GM21360 (cell line): ENCODE results near the gene CNKSR2.
A peak's percentile ranks its signal among the peaks of the same experiment; 100 is the strongest.

Experiments used
- ATAC-seq: cut with Tn5 transposase; IDR thresholded peaks from one replicate; pipeline ENCODE4 v1.9.1; 2021; ENCODE audit warnings: mild to moderate bottlenecking, moderate library complexity; ENCODE audit not compliant: unreplicated experiment

The CNKSR2 gene

DNA sequence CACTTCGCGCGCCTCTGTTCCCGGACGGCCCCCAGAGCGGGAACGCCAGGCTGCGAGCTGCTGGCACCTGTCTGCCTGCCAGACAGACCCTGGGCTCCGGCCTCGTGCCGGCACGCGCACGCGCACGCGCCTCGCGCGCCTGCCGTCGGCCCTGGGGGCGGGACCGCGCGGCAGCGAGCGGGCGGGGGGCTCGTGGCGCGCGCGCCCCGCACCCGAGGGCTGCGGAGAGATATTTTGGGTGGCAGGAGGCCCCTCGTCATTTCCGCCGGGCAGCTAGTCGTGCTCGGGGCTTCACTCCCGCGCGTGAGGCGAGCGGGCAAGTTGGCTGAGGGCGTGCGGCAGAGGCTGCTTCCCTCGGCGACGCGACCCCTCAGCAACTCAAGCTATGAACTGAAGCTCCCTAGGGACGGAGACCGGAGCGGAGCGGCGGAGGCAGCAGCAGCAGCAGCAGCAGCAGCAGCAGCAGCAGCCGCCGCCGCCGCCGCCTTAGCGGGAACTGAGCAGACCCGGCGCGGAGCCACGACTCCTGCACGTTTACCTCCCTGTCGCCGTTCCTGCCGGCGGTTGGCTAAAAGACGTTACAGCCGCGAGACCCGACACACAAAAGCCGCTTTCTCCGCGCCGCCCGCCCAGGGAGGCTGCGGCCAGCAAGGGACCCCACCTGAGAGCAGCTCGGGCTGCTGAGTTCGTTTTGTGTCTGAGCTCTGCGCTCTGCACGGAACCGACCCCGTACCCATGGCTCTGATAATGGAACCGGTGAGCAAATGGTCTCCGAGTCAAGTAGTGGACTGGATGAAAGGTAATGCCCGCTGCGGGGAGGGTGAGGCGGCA, at the start of gene CNKSR2:
TSS of gene CNKSR2 (plus strand) at position 256 of the 831 bp plus-strand sequence. CDS start at position 736, 480 bp downstream.
- ATAC-seq = peak; percentile 62

DNA sequence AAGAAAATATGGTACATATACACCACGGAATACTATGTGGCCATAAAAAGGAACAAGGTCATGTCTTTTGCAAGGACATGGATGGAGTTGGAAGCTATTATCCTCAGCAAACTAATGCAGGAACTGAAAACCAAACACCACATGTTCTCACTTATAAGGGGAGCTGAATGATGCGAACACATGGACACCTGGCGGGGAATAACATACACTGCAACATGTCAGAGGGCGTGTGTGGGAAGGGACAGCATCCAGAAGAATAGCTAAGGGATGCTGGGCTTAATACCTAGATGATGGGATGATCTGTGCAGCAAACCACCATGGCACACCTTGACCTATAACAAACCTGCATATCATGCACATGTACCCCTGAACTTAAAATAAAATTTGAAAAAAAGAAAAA, 19.5 kb upstream of the CNKSR2 start:
- no peak for ATAC-seq

DNA sequence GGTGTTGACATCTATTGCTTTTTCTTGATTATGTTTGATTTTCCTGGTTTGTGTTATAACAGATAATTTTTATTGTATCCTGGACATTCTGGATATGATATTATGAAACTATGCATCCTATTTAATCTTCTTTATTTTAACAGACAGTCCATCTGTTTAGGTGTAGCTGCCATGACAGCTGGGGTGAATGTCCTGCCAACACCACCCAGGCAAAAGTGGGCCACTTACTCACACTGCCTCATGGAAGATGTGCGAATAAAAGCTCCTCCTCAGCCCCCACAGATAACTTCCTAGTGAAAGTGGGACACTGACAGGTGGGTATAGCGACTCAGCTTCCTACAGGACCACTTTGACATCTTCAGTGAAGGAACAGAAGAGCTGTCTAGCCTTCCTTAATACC, 18.4 kb upstream of the CNKSR2 start:
- no peak for ATAC-seq

DNA sequence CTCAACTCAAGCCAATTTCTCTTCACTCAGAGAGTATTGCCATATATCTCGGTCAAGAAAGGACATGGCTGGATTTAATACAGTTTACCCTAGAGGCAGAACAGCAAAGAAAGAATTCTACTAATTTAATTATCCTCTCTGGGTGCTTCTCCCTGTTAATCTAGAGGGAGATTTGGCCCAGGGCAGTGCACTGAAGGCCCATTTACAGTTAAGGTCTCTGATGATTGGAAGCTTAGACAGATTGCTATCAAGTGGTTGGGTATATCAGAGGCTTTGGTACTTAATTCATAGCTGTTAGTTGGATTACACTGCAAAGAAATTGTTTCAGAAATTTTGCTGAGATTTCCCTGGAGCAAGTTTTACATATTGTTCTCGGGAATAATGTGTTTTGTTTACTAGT, 4.6 kb upstream of the CNKSR2 start:
- no peak for ATAC-seq

DNA sequence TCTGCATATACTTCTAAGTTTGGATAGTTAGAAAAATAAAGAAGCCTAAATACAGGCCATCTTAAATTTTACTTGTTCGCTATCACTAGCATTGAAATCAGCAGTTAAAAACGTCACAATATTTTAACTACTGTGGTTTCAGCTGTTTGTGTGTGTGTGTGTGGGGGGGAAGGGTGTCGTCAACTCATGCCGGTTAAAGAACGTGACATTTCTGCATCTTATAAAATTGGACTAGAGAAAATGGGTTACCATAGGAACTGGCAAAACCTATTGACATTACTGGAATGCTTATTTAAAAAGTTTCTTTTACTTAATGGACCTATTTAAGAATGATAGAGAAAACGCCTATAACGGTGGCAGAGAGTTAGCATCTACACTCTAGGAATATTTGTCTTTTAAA, 1.2 kb upstream of the CNKSR2 start:
- no peak for ATAC-seq

DNA sequence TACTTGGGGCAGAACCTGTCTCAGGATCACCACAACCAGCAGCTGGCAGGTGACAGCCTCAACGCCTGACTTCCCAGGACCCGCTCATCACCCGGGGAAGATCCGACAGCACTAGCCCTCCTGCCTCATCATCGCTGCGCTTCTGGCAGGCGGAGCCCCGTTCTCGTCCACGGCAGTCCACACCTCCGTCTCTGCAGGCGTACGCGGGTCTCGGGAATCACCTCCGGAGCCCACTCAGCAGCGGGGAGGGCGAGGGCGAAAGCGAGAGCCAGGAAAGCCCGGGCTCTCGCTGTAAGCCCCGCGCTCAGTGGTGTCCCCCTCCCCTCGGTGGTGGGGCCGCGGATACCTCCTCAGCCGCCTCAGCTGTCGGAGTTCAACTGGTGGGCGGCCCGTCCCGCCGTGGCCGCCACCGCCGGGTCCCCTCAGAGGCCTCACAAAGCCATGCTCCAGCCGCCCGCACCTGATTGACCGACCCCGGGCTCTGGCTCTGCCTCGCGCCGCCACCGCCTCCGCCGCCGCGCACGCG, 518 bp upstream of the CNKSR2 start:
- peak; percentile 13 for ATAC-seq

DNA sequence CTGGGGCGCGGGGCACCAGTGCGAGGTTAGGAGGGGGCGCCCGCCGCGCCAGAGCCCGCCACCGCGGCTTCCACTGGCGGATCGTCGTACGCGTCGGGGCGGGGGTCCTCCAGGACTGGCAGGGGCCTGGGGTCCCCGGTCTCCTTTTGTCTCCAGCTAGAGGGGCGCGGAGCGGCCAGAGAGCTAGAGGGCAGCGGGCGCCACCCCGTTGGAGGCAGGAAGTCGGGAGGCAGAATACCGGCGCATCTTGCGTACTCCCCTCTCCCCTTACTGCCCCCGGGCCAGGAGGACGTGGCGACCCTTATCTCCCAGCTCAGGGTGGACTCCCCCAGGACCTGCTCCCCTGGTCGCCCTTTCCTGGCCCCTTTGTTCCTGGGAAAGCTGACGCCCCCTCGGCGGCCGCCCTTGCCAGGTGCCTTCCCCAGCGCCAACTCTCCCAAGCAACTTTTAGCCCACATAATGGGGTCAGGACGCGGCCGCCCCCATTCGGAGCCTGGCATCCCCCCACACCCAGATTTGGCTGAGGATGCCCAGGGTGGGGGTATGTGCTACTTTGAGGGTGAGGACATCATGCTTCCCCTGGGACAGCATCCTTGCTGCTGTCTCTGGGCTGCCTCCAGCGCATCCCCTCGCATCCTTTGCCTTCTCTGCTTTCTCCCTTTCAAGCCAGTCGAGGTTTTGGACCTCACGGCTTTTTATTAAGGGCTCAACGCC, 933 bp downstream of the CNKSR2 start:
- ATAC-seq = no peak

DNA sequence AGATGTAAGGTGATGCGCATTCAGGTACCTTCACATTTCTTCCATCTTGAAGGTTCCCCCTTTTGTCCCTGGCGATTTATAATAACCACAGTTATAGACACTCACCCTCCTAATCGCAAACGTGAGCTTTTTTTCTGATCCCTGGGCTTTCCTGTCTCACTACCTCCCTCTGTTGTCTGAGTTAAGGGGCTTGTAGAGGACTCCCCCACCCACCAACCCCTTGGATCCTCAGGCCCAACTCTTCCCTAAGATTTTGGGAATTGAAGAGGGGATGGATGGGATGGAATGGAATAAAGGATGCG, 1.4 kb downstream of the CNKSR2 start:
- no peak for ATAC-seq

DNA sequence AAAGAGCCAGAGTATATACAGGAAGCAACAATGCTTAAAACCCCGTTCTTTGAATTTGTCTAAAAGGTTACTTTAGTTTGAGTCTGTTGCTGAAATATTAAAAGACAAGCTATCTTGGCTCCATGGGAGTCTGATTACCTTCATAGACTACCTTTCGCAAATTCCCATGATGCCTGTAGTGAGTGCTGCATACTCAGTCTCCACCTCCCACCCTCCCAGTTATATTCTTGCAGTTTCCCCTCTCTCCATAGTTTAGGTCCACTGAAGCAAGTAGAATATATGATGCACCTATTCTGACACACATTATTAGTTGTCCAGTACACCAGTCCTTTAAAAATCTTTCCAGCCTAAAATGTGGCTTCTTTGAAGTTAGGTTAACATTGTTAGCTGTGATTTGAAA, 2.4 kb downstream of the CNKSR2 start:
- ATAC-seq = no peak

DNA sequence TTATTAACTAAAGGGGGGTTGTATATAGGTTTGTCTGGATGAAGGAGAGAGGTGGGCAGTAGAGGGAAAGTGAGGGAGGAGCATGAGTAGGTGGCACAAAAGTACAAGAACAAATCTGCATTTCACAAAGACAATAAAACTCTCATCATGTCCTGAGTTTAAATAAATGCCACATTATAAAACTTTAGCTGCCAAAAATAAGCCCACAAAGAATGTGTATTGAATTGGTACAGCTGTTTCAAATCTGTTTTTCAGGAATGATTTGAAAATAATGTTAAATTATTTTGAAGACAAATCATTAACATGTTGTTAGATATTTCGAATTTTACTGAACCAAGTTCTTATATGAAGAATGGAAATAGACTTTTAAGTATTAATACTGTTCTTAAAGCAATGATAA, 5.8 kb downstream of the CNKSR2 start:
- no peak for ATAC-seq

DNA sequence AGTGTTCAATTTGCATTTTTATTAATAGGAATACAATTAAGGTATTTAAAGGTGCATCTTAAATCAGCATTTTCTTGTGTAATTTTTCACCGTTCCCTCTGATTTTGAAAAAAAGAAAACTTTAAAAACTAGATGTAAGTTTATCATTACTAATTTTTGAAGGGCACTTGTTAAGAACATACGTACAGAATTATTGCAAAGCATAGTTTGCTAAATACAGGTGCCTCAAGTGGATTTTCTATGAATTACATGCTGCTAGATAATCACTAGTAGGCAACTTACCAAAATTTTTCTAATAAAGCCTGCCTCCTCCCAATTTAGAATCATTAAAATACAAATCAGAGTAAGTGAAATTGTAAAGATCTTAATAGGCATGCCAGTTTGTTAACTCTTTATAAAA, 8.5 kb downstream of the CNKSR2 start:
- ATAC-seq = no peak

DNA sequence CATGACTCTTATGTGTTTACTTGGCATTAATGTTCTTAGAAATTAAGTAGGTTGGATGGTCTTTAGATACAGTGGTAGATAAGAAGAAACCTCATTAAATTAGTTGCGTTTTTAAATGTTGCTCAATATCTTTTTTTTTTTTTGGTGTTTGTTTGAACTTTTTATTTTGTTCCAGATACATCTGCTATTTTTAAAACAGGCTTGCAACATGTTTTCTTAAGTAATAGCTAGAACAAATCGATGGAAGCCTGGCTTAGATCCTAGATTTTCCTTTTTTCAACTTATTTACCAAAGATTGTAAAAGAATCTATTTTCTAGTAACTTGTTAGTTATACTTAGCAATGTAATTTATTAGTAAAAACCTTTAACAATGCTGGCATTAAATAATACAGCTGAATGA, 9.3 kb downstream of the CNKSR2 start:
- ATAC-seq = no peak

DNA sequence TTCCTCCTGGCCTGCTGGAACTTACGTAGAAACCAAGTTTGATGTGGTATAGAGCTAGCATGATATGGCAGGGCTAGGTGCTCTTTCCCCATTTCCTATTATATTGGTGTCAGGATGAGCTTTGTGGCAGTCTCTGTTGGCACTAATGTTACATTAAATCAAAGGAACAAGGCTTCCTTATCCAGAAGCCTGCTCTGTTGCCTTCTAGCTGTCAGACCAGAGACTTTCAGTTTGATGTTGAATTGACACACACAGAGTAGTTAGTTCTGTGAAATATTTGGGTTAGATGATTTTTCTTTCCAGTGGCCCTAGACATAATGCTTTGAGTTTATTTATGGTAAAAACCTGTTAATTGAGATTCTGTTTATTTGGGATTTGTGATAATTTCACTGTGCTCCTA, 10.0 kb downstream of the CNKSR2 start:
- ATAC-seq = no peak

DNA sequence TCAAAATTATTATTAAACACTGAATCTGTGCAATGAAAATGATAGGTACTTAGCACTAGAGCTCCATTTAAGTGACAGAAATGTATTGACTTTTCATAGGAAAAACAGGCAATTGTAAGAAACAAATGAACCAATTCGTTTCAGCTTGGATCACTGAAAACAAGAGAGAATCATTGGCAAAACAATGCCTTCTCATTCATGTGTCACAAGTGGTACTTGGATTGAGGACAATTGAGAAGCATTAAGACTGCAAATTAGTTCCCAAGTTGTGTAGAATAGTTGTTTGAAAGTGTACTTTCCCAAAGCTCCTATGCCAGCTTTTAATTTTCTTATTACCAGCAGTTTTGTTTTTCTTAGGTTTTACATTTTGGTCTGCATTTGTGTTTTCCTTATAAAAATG, 20.6 kb downstream of the CNKSR2 start:
- no peak for ATAC-seq

DNA sequence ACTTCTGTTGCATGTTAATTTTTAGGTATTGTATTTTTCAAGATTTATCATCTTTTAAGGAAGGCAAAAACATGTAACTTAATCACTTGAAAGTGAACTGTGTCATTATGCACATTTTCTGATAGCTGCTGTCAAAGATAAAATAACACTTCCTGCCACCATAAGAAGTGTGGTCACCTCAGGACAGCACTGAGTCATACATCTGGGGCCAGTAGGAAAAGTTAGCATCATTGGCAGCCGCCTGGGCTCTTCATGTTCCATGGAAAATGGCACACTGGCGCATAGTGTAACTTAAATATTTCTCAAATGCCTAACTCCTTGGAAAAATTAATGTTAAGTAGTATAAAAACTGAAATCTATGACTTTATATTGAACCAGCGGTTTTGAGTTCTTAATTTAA, 24.2 kb downstream of the CNKSR2 start:
- no peak for ATAC-seq

DNA sequence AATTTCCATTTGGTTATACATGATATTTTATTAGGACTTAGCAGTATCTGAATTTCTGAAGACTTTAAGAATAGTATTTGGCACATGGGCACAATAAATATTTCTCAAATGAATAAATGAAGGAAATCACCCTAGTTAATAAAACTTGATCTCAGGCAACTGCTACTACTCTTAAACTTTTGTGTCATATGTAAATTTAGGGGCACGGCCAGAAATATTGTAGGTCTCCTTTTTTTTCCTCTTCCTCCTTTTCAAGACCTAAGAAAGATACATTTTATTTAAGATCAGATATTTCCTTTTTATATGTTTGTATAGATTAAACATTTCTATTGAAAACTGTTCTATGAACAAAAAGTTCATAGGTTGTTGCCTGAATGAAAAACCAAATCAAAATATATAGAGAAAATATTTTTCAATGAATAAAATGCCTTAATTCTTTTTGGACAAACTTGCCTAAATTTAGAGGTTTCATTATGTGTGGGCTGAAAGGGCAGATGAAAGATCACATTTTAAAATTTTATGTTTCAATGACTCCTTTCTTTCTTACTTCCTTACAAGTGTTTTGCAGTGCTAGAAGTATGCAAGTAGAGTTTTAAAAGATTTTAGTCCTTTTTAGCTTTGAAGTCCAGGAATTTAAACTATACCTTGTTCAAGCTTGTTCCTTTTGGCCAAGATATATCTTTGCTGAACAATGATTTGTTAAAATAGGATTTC, 26.3 kb downstream of the CNKSR2 start:
- no peak for ATAC-seq

DNA sequence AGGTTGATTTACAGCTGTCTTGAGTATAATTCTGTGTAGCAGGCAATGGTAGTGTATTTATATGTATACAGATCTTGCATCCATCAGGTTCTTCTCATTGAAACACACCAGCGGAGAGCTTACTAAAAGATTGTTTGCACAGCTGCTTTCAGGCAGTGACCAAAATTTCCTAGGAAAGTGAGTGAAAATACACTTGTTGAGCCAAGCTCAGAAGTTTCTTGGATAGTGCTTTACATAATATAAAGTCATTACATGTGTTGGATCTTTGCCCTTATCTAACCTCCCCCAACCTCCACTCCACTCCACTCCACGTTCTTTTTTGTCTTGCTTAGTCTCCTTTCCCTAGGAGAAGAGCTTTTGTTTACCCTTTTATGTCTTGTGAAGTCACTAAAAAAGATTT, 34.1 kb downstream of the CNKSR2 start:
- ATAC-seq = no peak

DNA sequence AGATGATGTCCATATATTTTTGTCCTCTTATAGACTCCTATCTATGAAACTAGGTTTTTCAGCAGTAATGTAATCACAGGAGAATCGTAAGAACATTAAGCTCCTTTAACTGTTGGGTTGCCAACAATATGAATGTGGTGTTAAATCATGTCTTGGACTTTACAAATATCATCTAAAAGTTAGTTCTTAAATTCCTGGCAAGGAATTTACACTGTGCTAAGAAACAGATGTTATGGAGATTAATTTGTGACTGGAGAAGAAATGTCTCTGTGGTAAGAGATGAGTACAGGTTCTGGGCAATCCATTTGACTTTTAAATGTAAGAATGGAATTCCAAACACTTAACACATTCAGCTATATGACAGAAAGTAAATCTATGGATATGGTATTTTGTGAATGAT, 34.6 kb downstream of the CNKSR2 start:
- ATAC-seq = no peak

DNA sequence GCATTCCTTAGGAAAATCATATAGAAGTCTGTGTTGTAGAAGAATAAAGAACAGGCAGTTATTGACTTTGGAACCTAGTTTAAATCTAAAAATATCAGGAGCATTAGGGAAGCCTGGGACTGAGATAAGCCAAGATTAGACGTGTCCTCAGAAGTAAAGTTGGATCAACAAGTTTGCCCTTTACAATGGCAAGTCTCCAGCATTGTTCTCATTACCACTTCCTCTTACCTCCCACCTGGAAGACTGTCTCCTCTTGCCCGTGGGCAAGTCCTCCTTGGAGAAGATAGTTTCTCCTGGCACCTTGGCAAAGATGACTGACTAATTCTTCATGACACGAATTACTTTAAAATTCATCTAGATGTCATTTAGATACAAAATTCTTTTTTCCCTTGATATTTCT, 37.8 kb downstream of the CNKSR2 start:
- ATAC-seq = no peak

DNA sequence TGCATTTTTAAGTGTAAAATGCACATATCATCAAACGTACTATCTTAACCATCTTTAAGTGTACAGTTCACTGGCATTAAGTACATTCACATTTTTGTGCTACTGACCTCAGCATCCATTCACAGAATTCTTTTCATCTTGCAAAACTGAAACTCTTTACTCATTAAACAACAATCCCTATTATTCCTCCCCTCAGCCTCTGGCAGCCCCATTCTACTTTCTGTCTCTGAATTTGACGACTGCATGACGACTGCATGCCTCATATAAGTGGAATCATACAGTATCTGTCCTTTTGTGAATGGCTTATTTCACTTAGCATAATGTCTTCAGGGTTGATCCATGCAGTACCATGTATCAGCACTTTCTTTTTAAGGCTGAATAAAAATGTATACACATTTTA, 38.7 kb downstream of the CNKSR2 start:
- ATAC-seq = no peak

DNA sequence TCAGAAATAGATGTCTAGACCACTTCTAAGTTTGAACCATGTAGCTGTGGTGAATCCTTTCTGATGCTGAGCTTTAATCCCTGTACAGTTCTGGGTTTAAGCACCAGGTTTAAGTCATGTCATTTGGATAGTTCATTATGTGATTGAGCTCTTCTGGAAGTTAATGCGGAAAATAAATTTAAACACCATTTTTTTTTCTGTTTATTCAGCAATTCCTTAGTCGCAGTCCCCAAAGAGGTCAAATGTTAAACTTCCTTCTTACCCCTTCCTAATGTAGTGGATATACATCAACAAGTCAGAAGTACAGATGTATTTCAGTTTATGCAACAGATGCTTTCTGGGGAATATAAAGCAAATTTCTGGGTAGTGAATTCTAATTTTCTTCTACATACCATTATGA, 52.9 kb downstream of the CNKSR2 start:
- ATAC-seq = no peak

DNA sequence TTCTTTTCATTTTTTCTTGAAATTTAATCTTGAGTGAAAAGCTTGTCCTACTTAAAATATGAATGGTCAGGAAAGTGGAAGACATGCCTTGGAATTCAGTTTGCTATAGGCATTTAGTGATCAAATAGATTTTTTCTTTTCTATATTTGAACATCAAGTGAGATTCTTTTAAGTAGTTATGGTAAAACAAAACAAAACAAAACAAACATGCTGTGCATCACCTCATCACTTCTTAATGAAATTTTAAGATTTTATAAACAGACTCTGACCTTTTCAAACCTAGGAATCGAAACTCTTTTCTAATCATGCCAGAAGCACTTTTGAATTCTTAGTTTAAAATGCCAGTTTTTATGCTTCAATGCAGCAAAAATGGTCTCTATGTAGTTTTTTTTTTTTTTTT, 62.8 kb downstream of the CNKSR2 start:
- no peak for ATAC-seq
